PC-3 (cell line): Measurements from ENCODE around the gene TRPT1.

Experiments used
- CTCF ChIP-seq: fragments of 300-600 bp; sonication (generic); conservative IDR thresholded peaks from 2 replicates; pipeline ENCODE4 v1.5.1; 2017; ENCODE audit warnings: antibody characterized with exemption, low read depth, mild to moderate bottlenecking, low read length
- EZH2 ChIP-seq: fragments of 300-600 bp; sonication (generic); IDR thresholded peaks from one replicate; pipeline ENCODE4 v1.6.1; 2017; ENCODE audit warnings: antibody characterized with exemption, mild to moderate bottlenecking, low read length; ENCODE audit not compliant: unreplicated experiment
- EZH2phosphoT487 ChIP-seq: fragments of 300-600 bp; sonication (generic); IDR thresholded peaks from 2 replicates; pipeline ENCODE4 v1.6.1; 2018; ENCODE audit warnings: mild to moderate bottlenecking, antibody characterized with exemption, low read length, borderline replicate concordance

GRCh38 chr11:64229090-64229743, 3.2 kb upstream of the TRPT1 start:
- TF ChIP-seq CTCF (no peak), EZH2 (no peak), EZH2phosphoT487 (no peak)
